Glomerular endothelial cell (primary cell): ENCODE results near the gene ISG20. TPM values are rescaled to one million over a fixed set of nuclear protein-coding genes. Genes with fewer than 3 reads are reported as not detected.

Experiments
- DNase-seq: peaks from one replicate; pipeline ENCODE4 v3.0.0-alpha.2; 2011; ENCODE audit warnings: low read depth, low spot score; ENCODE audit errors: extremely low read depth
- total RNA-seq: library from RNA; depleted of rRNA; stranded (reverse); fragments of >200 nt; gene quantifications from 2 replicates; pipeline ENCODE4 v1.2.3, GENCODE V29; 2015

The ISG20 gene
- total RNA-seq, result 11.2 and 36.5 TPM in 2 replicates

GRCh38 chr15:88638626-88639372 is at the start of gene ISG20:
Gene ISG20 (plus strand): TSS chr15:88639016. CDS start chr15:88639367, 351 bp downstream.
- DNase-seq, result peak; percentile 92

DNA sequence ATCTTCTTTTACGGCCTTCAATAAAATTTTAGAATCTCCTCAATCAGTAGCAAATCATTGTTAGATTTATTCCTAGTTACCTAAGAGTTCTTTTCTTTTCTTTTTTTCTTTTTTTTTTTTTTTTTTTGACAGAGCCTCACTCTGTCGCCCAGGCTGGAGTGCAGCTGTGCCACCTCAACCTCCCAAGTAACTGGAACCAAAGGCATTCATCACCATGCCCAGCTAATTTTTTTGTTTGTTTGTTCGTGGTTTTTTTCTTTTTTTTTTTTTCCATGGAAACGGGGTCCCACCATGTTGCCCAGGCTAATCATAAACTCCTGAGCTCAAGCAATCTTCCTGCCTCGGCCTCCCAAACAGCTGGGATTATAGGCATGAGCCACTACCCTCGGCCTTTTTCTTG is 48.1 kb upstream of the ISG20 start:
- no peak for DNase-seq

DNA sequence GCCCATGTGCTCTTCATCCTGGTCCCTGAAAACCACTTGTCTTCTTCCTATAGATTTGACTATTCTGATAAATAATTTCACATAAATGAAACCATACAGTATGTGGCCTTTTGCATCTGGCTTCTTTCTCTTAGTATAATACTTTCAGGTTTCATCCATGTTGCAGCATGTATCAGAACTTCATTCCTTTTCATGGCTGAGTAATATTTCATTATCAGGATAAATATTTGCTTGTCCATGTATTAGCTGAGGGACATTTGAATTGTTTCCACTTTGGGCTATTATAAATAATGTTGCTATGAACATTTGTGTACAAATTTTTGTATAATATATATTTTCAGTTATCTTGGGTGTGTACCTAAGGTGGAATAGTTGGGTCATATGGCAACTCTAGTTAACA is 47.4 kb upstream of the ISG20 start:
- no peak for DNase-seq

- DNase-seq, result no peak
These were observed 34.9 kb upstream of the ISG20 start for GRCh38 chr15:88603885-88604284.

DNA sequence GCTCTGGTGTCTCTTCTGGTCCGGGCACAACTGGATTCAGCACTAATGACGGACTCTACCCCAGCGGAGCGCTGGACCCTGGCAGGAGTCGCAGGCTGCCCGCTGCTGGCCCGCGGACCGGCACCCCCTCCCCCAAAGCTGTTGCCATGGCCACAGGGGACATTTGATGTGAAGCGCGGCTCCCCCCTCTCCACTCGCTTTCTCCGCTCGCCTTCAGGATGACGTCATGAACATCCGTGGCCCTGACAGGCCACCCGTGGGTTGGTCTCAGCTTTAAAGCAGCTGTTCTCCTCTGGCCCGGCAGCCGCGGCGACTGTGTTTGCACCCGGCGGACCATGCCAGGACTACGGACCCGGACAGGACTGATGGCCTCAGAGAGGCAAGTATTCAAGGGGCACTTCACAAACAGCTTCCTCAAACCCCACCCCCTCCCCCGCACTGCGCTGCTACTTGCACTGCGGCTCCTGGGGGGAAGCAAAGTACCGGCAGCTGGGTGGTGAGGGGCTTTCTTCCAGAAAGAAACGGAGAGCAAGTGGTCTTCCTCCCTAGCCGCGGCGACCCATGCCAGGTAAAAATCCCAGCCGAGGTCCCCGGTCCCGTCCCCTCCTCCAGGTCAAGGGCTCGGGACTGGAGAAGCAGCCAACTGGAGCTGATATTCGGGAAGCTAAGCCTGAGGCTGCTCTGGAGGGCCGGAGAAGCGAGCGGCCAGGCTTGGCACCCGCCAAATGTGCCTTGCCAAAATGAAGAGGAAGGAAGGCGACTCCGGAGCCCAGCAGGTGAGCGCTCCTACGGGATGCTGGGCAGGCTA is 34.2 kb upstream of the ISG20 start:
- DNase-seq, result no peak

DNA sequence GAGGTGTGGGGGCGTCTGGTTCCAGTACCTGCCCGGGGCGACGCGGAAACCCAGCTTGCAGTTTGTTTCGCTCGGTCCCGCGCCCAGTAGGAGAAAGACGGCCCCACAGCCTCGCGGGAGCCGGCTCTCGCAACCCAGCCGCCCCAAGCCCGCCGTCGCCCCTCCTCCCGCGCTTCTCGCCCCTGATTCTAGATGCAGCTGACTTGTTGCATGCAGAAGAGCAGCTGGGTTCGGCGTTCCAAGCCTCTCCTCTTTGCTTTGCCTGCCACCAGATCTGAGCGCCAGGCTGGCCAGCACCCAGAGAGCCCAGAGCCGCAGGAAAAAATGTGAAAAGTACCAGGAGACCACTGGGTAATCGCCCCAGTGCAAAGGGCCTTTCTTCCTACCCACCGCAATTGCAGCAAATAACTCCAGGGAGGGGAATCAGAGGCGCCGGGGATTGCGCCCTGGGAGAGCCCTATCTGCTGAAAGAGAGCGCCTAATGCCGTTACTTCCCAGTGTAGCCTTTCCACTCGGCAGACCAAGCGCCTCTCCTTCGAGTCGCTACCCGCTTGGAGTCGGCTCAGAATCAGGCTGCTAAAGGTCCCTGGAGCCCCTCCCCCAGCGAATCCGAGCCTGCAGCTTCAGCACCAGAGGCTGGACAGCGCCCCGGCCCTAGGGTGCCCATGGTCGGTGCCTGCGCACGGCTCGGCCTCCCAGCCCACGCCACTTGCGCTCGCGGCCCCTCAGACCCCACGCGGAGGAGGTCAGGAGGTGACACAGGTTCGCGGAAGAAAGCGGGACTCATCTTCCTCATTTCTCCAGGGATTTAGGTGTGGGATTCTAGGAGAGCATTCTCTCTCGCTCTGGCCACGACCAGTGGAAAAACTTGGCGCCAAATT is 33.4 kb upstream of the ISG20 start:
- DNase-seq, result no peak

GRCh38 chr15:88606070-88606794 is 32.6 kb upstream of the ISG20 start:
- DNase-seq, result no peak

GRCh38 chr15:88607951-88608350 is 30.9 kb upstream of the ISG20 start:
- DNase-seq, result no peak

DNA sequence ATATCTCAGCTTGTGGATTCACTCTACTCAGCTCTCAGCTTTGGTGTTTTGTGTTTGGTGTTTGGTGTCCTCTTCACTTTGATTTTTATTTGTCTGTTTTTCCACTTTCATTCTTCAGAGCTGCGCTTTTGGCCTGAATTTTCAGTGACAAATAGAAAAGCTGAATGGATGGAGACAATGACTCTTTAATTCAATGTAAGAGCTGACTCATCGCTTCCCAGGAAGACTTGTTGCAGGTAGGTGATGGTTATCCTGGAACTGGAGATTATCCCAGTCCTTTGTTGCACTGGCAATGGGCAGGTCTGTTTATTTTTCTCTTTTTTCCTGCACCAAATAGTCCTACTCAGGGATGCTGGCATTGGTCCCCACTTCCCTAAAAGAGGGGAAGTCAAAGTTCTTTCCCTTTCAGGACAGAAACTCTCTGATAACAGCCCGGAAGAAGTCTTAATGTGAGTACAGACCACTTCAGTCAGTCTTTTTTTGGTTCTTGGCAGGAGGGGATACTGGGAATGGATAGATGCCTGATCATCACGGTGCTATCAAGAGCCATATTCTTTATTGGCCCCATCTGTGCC is 30.1 kb upstream of the ISG20 start:
- DNase-seq, result no peak

DNA sequence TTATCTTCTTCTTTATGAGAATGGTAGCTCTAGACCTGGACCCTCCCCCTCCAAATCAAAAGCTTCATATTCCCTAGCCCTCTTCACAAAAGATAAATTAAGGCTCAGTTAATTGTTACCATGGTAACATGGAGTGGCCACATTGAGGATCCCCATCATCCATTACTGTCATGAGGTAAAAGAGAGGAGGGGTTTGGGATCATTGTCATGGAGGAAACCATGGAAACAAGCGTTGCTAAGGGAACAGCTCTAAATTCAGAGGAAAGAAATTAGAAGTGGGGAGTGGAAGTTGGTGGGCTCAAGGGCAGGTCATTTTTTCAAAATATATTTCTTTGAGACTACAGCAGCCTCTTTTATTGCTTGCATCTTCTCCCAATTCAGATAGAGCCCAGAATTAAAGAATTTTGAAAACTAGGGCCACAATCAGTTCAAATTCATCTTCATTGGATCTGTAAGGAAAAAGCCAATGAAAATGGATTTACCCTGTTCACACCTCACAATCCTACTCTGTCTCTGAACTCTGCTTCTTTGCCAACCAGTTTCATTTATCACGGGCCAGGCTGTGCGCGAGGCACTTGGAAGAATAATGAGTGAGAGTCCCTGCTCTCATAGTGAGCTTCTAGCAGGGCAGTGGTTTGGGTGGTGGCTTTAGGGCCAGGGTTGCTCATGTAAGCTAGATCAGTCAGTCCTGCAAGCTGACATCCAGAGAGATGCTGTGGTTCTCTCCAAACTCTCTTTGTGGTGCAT is 29.3 kb upstream of the ISG20 start:
- no peak for DNase-seq

- DNase-seq, result no peak
These were observed 28.1 kb upstream of the ISG20 start for GRCh38 chr15:88610701-88611231.

DNA sequence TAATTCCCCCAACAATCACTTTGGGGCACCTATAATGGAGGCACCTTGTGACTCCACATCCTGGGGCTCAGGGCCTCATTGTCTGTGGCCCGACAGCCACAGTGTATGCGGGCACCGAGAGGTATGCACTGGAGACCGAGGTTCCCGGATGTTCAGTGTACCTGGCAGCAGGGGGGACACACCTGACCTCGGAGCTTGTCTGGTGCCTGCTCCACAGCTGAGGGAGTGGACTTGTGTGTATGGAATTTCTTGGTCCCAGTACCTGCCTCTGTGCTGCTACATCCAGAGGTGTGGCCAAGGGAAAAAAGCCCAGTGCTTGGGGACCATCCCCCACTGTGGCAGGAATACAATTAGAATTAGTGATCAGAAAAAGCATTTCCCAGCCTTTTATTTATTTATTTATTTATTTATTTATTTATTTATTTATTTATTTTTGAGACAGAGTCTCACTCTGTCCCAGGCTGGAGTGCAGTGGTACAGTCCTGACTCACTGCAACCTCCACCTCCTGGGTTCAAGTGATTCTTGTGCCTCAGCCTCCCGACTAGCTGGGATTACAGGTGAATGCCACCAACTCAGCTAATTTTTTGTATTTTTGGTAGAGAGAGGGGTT is 26.5 kb upstream of the ISG20 start:
- DNase-seq, result no peak

- no peak for DNase-seq
These were observed 25.5 kb upstream of the ISG20 start for GRCh38 chr15:88613074-88613944.

GRCh38 chr15:88615303-88616107 is 23.3 kb upstream of the ISG20 start:
- DNase-seq, result no peak

GRCh38 chr15:88616240-88616639 is 22.6 kb upstream of the ISG20 start:
- DNase-seq, result no peak

GRCh38 chr15:88617031-88617722 is 21.6 kb upstream of the ISG20 start:
- no peak for DNase-seq
